Ovary (tissue), 3 donors: ENCODE measurements around the gene ADGRE2.

ENCODE experiments used
- EP300 ChIP-seq: sonication (generic); formaldehyde crosslinking; IDR thresholded peaks from one replicate; pipeline ENCODE4 v1.6.1; 2017; ENCODE audit warnings: antibody characterized with exemption
- POLR2A ChIP-seq: fragments of 450-650 bp; IDR thresholded peaks from one replicate; pipeline ENCODE4 v1.6.1; 2017; ENCODE audit warnings: antibody characterized with exemption, mild to moderate bottlenecking, moderate library complexity
- TF ChIP-seq, protein P1 (sequence below), 3 donors: fragments of 450-650 bp in 2 of 3; fragments of 200-600 bp in 1 of 3; IDR thresholded peaks; one replicate each; pipeline versions ENCODE4 v1.5.1 to v1.8.0; 2016 to 2022; ENCODE audit warnings: antibody characterized with exemption in 3 of 3, mild to moderate bottlenecking in 1 of 3
- donor health status: DM: no; HTN: no; CAD: no.

DNA sequence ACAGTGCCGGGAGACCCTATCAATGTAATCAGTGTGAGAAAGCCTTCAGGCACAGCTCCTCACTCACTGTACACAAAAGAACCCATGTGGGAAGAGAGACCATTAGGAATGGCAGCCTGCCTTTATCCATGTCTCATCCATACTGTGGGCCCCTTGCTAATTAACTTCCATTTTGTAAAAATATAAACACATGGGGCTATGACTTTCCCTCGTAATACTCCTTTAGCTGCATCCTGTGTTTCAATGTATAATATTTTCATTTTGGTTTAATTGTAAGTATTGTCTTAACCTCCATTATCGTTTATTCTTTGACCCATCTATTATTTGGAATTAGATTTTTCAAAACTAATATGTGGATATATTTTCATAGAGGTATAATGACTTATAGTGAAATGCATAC, 59.2 kb downstream of the ADGRE2 start:
- TF ChIP-seq, protein P1, sequence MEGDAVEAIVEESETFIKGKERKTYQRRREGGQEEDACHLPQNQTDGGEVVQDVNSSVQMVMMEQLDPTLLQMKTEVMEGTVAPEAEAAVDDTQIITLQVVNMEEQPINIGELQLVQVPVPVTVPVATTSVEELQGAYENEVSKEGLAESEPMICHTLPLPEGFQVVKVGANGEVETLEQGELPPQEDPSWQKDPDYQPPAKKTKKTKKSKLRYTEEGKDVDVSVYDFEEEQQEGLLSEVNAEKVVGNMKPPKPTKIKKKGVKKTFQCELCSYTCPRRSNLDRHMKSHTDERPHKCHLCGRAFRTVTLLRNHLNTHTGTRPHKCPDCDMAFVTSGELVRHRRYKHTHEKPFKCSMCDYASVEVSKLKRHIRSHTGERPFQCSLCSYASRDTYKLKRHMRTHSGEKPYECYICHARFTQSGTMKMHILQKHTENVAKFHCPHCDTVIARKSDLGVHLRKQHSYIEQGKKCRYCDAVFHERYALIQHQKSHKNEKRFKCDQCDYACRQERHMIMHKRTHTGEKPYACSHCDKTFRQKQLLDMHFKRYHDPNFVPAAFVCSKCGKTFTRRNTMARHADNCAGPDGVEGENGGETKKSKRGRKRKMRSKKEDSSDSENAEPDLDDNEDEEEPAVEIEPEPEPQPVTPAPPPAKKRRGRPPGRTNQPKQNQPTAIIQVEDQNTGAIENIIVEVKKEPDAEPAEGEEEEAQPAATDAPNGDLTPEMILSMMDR (IDR thresholded peaks at IDR 0.05), result no peak
- TF ChIP-seq POLR2A (no peak), EP300 (no peak)
